ENCODE results near the gene MCUR1.

DNA sequence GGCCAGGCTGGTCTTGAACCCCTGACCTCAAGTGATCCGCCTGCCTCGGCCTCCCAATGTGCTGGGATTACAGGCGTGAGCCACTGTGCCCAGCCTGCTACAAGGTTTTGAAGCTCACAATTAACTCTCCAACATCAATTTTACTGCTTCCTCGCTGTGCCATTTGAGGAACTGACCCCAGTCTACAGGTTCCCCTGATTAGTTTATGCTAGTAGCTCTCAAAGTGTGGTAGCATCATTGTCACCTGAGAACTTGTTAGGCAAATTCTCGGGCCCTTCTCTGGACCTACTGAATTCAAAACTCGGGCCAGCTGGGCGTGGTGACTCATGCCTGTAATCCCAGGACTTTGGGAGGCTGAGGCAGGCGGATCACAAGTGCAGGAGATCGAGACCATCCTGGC lies 49.4 kb downstream of the MCUR1 start:
- no peak for TF ChIP-seq POLR2A (IDR thresholded peaks at IDR 0.05)
- TF ChIP-seq, protein P1, sequence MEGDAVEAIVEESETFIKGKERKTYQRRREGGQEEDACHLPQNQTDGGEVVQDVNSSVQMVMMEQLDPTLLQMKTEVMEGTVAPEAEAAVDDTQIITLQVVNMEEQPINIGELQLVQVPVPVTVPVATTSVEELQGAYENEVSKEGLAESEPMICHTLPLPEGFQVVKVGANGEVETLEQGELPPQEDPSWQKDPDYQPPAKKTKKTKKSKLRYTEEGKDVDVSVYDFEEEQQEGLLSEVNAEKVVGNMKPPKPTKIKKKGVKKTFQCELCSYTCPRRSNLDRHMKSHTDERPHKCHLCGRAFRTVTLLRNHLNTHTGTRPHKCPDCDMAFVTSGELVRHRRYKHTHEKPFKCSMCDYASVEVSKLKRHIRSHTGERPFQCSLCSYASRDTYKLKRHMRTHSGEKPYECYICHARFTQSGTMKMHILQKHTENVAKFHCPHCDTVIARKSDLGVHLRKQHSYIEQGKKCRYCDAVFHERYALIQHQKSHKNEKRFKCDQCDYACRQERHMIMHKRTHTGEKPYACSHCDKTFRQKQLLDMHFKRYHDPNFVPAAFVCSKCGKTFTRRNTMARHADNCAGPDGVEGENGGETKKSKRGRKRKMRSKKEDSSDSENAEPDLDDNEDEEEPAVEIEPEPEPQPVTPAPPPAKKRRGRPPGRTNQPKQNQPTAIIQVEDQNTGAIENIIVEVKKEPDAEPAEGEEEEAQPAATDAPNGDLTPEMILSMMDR (IDR thresholded peaks at IDR 0.05): no peak
